T-helper 22 cell (primary cell): ENCODE results near the gene SP140.
A peak's percentile ranks its signal among the peaks of the same experiment; 100 is the strongest.
"Not testable (repeated sequence)": the region's sequence is repeated elsewhere in the genome, so short reads cannot be mapped to it uniquely, and the experiment has no call there.

Source experiments
- DNase-seq: peaks from one replicate; pipeline ENCODE4 v3.0.0-alpha.2; 2020; ENCODE audit warnings: low read depth

Gene SP140

GRCh38 chr2:230225486-230225885, at the start of gene SP140:
SP140 (plus strand) TSS chr2:230225736; CDS start chr2:230225845, 109 bp downstream.
- peak; percentile 79 for DNase-seq

DNA sequence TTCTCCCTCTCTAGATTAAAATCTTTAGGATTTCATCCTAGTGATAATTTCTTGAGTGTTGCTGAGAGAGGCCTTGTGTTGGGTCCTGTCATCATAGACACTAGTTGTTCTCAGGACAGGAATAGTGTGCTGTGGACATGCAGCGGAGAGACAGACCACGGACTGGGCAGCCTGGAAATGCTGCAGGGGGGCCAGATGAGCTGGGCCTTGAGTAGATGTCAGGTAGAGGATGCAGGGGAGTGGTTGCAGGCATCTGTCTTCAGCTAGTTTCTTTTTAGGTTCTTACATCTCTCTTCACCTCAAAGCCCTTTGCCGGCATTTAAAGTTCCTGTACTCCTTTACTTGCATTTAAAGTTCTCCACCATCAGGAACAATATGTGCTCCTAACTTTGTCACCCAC, 48.5 kb upstream of the SP140 start:
- DNase-seq = no peak

DNA sequence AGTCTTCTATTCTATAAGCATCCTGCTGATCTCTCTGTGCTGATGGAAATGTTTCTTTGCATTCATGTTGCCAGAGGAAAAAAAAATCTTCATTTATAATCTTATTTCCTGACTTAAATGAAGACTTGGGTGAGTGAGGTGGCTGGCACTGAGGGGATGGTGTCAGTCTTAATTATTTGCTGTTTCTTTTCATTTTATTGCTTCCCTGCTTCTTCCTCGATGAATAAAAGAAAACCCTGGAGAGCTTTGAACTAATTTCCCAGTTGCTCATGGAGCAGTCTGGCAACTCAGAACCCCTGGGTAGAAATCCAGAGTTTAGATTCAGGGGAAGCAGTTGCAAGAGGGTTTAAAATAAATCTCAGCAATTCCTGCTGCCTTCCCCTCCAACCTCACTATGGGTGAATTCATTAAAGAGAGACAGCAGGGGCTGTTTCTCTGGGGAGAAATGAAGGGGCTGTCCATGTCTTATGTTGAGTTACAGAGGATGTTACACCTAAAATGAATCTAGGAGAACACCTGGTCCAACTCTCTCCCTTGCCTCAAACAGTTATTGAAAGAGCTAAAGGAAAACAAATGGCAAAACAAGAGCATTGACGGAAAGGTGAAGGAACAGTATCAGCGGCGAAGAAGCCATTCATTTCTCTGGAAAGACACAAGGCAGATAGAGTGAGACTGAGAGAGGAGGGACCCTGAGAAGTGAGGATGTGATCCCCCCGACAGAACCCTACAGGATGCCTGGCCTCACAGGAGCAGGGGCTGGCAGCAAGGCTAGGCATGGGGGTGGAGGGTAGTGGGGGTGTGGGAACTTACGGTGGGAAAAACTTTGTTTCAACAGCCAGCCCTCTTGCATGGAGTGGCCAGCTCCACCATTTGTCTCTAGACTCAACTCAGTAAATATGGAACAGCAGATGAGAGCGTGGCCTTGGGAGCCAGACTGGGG, 46.7 kb upstream of the SP140 start:
- no peak for DNase-seq

DNA sequence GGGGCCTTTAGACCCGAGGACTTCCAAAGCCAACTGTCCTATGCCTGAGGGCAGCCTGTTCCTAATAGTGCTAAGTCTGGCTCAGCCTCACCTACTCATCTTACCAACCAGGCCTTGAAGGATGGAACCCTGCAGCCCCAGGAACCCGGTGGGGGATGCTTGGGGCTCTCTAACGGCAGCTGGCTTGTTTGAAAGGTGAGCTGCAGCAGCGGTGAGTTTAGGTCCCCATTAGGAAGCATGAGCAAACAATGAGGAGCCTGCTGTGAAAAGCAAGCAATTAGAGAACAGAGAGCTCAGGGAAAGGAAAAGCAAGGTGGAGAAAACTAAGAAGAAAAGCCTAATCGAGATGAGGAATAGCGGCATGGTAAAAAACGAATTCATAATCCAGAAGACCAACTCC, 45.6 kb upstream of the SP140 start:
- no peak for DNase-seq

DNA sequence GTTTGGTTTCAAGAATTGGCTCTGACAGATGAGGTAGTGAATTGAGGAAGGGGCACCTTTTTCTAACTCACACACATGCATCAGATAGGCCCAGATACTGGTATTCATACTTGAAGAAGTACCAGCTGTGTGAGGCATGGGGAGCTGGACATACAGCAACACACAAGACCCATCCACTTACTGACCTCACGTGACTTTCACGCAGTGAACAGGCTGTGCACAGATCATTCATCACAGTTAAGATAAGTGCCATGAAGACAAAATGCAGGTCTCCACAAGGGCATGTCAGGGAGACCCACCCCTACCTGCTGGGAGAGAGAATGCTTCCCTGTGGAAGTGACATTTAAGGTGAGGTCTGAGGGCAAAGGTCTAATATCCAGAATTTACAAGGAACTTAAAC, 44.3 kb upstream of the SP140 start:
- no peak for DNase-seq

GRCh38 chr2:230184727-230185578, 40.6 kb upstream of the SP140 start:
- no peak for DNase-seq

DNA sequence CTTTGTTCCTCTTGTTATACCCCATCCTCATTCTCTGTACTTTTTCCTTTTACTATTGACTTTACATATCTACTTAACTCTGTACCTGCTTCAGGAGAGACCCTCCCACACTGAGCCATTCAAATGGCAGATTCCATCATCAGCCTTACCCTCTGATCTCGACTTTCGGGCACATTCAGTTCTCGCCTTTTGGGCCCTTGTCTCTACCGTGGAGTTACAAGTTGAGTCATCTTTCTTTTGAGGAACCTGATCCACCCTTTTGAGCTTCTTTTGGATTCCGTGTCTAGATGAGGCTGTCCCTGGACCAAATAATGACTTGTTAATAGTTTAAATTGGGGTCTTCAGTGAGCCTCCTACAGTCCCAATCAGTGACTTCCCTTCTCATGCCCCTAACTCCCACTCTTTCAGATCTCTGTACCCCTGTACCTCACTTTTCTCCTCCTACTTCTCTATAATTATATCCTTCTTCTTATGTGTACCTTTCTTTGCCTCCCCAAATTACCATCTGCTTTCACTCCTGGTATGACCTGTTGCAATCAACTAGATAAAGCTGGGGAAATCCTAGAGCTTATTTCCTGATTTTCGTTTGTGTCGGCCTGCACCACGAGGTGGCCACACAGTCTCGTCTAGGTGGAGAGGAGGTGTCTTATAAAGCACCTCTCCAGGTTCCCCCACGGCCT, 23.0 kb upstream of the SP140 start:
- no peak for DNase-seq

DNA sequence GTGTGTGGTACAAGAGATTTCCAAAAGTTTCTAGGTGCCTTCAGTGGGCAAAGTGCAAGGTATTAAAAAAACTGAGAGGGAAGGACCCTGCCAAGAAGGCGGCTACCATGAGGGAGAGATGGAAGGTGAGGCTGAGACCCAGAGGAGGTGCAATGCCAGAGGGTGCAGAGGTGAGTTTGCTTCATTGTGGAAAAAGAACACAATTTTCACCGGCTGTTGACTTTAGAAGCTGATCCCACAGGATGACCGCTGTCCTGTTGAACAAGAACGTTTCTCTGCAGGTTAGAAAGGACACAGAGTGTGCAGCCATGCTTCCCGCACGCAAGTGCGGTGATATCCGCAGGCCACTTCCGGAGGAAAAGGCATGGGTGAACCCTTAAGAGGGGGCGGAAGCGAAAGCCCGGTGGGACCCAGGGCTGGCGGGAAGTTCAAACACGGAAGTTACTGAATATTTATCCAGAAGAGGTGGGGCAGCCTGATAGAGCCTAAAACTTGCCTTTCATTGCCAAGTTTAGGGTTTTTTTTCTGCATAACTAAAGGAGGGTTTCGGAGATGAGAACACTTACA, 22.3 kb upstream of the SP140 start:
- peak; percentile 20 for DNase-seq

GRCh38 chr2:230205034-230205433, 20.5 kb upstream of the SP140 start:
- DNase-seq = no peak

DNA sequence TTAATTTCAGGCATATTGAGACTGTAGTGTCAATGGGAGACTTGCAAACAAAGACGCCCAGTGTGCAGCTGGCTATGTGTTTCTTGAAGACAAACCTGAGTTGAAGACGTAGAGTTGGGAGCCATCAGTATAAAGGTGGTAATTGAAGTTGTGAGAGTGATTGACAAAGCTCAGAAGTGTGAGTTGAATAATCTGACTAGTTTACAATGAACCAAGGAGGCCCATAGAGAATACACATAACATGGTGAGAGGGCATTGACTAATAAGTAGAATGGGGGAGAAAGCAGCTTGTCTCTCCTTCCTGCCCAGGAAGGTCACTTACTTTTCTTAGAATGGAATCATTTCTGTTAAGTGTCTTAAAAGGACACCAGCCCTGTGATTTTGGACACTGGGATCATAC, 19.8 kb upstream of the SP140 start:
- DNase-seq = no peak

GRCh38 chr2:230208576-230208975, 17.0 kb upstream of the SP140 start:
- DNase-seq = no peak

DNA sequence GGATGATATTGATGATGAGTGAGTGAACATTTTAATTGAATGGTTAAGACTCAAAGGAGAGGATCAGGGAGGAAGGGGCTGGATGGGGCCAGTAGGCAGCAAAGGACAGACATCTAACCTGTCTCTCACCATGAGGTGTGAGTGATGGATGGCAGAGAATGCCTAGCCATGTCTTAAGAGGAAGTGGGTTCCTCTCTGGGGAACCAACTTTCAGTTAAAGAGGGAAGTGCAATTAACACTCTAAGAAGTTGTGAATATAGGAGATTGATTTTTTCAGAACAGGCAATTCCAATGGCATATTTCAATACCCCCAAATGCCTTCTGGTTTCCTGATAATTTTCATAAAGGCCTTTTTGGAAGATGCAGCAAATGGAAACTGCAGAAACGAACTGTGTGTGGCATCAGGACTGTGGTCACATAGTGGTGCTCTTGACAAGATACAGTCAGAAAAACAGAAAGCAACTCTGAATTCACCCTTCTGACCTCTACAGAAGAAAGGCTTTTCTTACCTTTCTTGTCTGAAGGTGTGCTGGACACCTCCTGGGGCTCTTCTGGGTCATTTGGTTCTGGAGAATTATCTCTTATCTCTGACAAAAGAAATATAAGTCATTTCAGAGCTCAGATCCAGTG, 16.0 kb upstream of the SP140 start:
- no peak for DNase-seq

GRCh38 chr2:230216489-230216888, 9.0 kb upstream of the SP140 start:
- DNase-seq = no peak

DNA sequence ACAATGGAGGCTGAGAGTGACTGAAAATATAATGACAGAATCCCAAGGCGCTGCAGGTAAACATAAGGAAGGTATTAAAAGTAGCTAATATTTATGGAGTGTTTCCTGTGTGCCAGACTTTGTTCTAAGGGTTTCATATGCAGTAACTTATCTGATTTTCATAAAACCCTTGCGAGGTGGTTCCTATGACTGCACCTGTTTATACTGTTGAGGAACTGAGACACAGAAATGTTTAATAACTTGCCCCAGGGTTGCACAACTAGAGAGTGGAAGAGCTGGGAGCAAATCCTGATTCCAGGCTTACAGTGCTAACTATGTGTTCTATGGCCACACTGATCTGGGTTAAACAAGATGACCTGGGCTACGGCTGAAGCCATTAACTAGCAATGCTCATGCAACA, 8.1 kb upstream of the SP140 start:
- DNase-seq = no peak

GRCh38 chr2:230218421-230218820, 7.1 kb upstream of the SP140 start:
- DNase-seq = no peak

DNA sequence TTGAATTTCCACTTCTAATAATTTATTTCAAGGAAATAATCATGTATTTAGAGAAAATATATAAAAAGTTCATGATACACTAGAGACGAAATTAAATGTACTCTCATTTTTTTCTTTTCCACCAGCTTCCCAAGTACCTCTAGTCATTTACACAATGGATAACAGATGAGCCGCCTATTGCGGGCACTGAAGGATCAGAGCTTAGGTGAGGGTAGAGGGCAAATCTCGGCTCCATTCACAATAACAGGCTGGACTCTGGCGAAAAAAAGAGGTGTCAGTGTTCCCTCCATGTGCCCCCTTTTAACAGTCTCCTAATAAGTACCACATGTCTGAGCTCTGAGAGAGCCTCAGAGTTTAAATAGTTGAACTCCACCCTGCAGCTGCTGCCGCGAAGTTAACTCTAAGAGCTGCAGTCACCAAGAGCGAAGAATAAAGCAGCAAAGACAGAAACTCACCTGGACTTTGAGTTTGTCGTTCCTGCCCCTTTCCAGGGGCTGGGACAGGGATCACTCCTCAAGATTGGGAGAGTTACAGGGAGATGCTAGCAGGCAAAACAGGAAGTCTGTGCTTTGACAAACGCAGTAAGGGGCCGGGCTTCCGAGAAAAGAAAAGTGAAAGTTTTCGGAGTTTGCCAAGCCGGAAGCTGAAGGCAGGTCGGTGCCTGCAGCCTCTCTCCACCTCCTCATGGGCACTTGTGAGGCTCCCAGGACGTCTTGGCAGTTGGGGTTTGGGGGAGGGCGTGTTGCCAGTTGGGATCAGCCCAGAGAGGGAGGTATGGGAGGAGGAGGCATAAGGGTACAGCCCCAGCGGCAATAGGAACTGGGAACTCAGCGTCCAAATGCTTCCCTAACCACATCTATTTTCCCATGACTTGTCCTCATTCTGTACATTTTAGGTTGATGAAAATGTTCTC, 5.9 kb upstream of the SP140 start, which contains the start of gene SP110:
TSS of gene SP110 (minus strand) at position 566 of the 913 bp plus-strand sequence. CDS start 3,057 bp downstream, outside the sequence.
- DNase-seq = peak; percentile 61

GRCh38 chr2:230220347-230220969, 5.1 kb upstream of the SP140 start:
- DNase-seq = no peak

GRCh38 chr2:230221493-230221892, 4.0 kb upstream of the SP140 start:
- DNase-seq = no peak

DNA sequence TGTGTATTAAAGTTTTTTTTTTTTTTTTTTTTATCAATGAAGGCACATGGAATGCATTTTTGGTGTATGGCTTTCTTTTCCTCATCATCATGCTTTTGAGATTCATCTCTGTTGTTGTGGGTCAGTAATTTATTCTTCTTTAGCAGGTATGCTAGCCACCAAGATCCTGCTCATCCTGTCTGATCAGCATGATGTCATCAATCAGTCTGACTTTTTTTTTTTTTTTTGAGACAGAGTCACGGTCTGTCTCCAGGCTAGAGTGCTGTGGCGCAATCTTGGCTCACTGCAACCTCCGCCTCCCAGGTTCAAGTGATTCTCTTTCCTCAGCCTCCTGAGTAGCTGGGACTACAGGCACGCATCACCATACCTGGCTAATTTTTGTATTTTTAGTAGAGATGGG, 2.7 kb upstream of the SP140 start:
- not testable (repeated sequence) for DNase-seq

DNA sequence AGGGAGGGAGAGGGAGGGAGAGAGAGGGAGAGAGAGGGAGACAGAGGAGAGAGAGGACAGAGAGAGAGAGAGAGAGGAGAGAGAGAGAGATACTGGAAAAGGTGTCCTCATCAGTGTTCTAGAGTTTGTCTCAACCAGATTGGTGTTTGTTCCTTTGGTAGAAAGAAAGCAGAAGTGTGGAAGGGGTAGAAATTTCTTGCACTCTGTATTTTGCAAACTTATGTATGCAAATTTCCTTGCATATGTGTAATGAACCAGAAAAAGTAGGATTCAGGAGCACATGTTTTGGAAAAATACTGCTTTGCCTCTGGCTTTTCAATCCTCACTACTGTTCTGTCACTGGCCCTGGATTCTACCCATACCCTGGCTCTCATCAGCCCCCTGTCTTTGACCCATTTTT, 1.1 kb upstream of the SP140 start:
- no peak for DNase-seq
